IMR-90 (cell line): ENCODE results near the gene BCAS3. TPM values are rescaled to one million over a fixed set of nuclear protein-coding genes. Genes with fewer than 3 reads are reported as not detected.

Experiments
- ATAC-seq: fragments of 200-7000 bp; cut with Tn5 transposase; 2 replicates; pipeline ENCODE4 v1.9.1; 2020; ENCODE audit warnings: low read depth, mild to moderate bottlenecking, moderate library complexity
- BruUV-seq: library from RNA; stranded (reverse); fragments of 400-500 nt; replicated peaks from 2 replicates; lab custom pipeline; 2021; lab: Mats Ljungman, UMichigan
- CTCF ChIA-PET: fragments of 300-600 bp; formaldehyde crosslinking; extraction: SDS; loops from one replicate; lab custom pipeline; 2021; ENCODE audit warnings: antibody characterized with exemption; lab: Yijun Ruan, JAX
- POLR2A ChIA-PET: fragments of 300-600 bp; sonication (Branson Sonifier 250); formaldehyde crosslinking; loops from one replicate; lab custom pipeline; 2022; ENCODE audit warnings: antibody characterized with exemption; ENCODE audit not compliant: unreplicated experiment; lab: Charles Lee
- DNase-seq: peaks from one replicate; pipeline ENCODE4 v3.0.0; 2013
- H2AFZ ChIP-seq: replicated peaks from 2 replicates; pipeline ENCODE3; 2013; ENCODE audit warnings: low read length, mild to moderate bottlenecking; ENCODE audit not compliant: poor library complexity
- H2AK5ac ChIP-seq: 2 replicates; pipeline ENCODE4 v1.6.1; 2013; ENCODE audit warnings: low read depth, low read length, inconsistent platforms
- H2AK9ac ChIP-seq: replicated peaks from 2 replicates; pipeline ENCODE3; 2013; ENCODE audit warnings: mild to moderate bottlenecking, low read depth, low read length, moderate library complexity; ENCODE audit not compliant: poor library complexity
- H2BK120ac ChIP-seq: 2 replicates; pipeline ENCODE4 v1.6.1; 2013; ENCODE audit warnings: low read depth, low read length, inconsistent platforms
- H2BK15ac ChIP-seq: 3 replicates; pipeline ENCODE4 v1.6.1; 2013; ENCODE audit warnings: low read depth, low read length, inconsistent platforms
- H2BK20ac ChIP-seq: 2 replicates; pipeline ENCODE4 v1.6.1; 2013; ENCODE audit warnings: low read depth, mild to moderate bottlenecking, inconsistent platforms, low read length, moderate library complexity
- H2BK5ac ChIP-seq: 2 replicates; pipeline ENCODE4 v1.6.1; 2013; ENCODE audit warnings: mild to moderate bottlenecking, low read depth, low read length, inconsistent platforms; ENCODE audit not compliant: poor library complexity, severe bottlenecking
- H3K14ac ChIP-seq: replicated peaks from 2 replicates; pipeline ENCODE4 v1.6.1; 2013; ENCODE audit warnings: low read depth, low read length, inconsistent platforms
- H3K18ac ChIP-seq: 2 replicates; pipeline ENCODE4 v1.6.1; 2013; ENCODE audit warnings: low read depth, low read length, control low read depth
- H3K23ac ChIP-seq: 2 replicates; pipeline ENCODE4 v1.6.1; 2013; ENCODE audit warnings: low read depth, low read length, inconsistent platforms
- H3K27ac ChIP-seq: 2 replicates; pipeline ENCODE4 v1.5.1; 2013; ENCODE audit warnings: mild to moderate bottlenecking, control low read depth, low read length; ENCODE audit not compliant: insufficient read depth
- H3K27me3 ChIP-seq: 2 replicates; pipeline ENCODE4 v1.6.1; 2013; ENCODE audit warnings: low read length; ENCODE audit not compliant: control insufficient read depth, insufficient read depth
- H3K36me3 ChIP-seq: 2 replicates; pipeline ENCODE4 v1.6.1; 2013; ENCODE audit warnings: low read length, mixed read lengths; ENCODE audit not compliant: control insufficient read depth, insufficient read depth
- H3K4ac ChIP-seq: 2 replicates; pipeline ENCODE4 v1.6.1; 2013; ENCODE audit warnings: low read depth, low read length, inconsistent platforms
- H3K4me1 ChIP-seq: 2 replicates; pipeline ENCODE4 v1.6.1; 2013; ENCODE audit warnings: low read length, mixed read lengths; ENCODE audit not compliant: control insufficient read depth, insufficient read depth
- H3K4me2 ChIP-seq: 2 replicates; pipeline ENCODE4 v1.6.1; 2013; ENCODE audit warnings: low read depth, mild to moderate bottlenecking, control low read depth, low read length, moderate library complexity
- H3K4me3 ChIP-seq: 2 replicates; pipeline ENCODE4 v1.5.1; 2013; ENCODE audit warnings: low read depth, mild to moderate bottlenecking, control low read depth, low read length, moderate library complexity; ENCODE audit not compliant: insufficient read depth
- H3K56ac ChIP-seq: 2 replicates; pipeline ENCODE4 v1.6.1; 2013; ENCODE audit warnings: low read length, inconsistent platforms; ENCODE audit not compliant: insufficient read depth; ENCODE audit errors: extremely low read depth
- H3K79me1 ChIP-seq, 2 experiments: 2 replicates each; pipeline ENCODE4 v1.6.1; 2013; ENCODE audit warnings: low read length in 2 of 2, inconsistent platforms in 1 of 2, low read depth in 1 of 2
- H3K9ac ChIP-seq: 2 replicates; pipeline ENCODE4 v1.6.1; 2013; ENCODE audit warnings: low read depth, low read length, control low read depth
- H3K9me1 ChIP-seq: 2 replicates; pipeline ENCODE4 v1.6.1; 2013; ENCODE audit warnings: low read length, inconsistent platforms; ENCODE audit not compliant: insufficient read depth
- H3K9me3 ChIP-seq: 2 replicates; pipeline ENCODE4 v1.6.1; 2013; ENCODE audit warnings: low read length; ENCODE audit not compliant: control insufficient read depth, insufficient read depth
- H4K20me1 ChIP-seq: 2 replicates; pipeline ENCODE4 v1.6.1; 2013; ENCODE audit warnings: low read length, inconsistent platforms; ENCODE audit not compliant: insufficient read depth
- H4K5ac ChIP-seq: 2 replicates; pipeline ENCODE4 v1.6.1; 2013; ENCODE audit warnings: mild to moderate bottlenecking, low read depth, low read length, control low read depth
- H4K8ac ChIP-seq, 2 experiments: 2 replicates each; pipeline ENCODE4 v1.6.1; 2013; ENCODE audit warnings: low read depth in 2 of 2, low read length in 2 of 2, control low read depth in 1 of 2, inconsistent platforms in 1 of 2
- H4K91ac ChIP-seq: 2 replicates; pipeline ENCODE4 v1.6.1; 2013; ENCODE audit warnings: low read depth, low read length, inconsistent platforms; ENCODE audit not compliant: insufficient read depth
- BHLHE40 ChIP-seq: fragments of 150-350 bp; IDR thresholded peaks from 2 replicates; pipeline ENCODE4 v1.6.1; 2016; ENCODE audit warnings: mild to moderate bottlenecking, low read depth, low read length
- CEBPB ChIP-seq: IDR thresholded peaks from 2 replicates; pipeline ENCODE4 v1.6.1; 2012; ENCODE audit warnings: low read depth, low read length, improper control_type of control experiment
- CHD1 ChIP-seq: IDR thresholded peaks from 2 replicates; pipeline ENCODE4 v1.6.1; 2012; ENCODE audit warnings: low read depth, low read length, improper control_type of control experiment
- CTCF ChIP-seq: conservative IDR thresholded peaks from 2 replicates; pipeline ENCODE4 v1.5.1; 2012; ENCODE audit warnings: mild to moderate bottlenecking, low read depth, low read length, improper control_type of control experiment
- MAFK ChIP-seq: IDR thresholded peaks from 2 replicates; pipeline ENCODE4 v1.6.1; 2012; ENCODE audit warnings: low read depth, low read length, improper control_type of control experiment
- MXI1 ChIP-seq: IDR thresholded peaks from 2 replicates; pipeline ENCODE4 v1.6.1; 2012; ENCODE audit warnings: low read depth, mild to moderate bottlenecking, low read length, moderate library complexity, borderline replicate concordance
- RAD21 ChIP-seq: IDR thresholded peaks from 2 replicates; pipeline ENCODE4 v1.6.1; 2012; ENCODE audit warnings: low read length, improper control_type of control experiment
- RFX5 ChIP-seq: IDR thresholded peaks from 2 replicates; pipeline ENCODE4 v1.8.0; 2012; ENCODE audit warnings: low read depth, mild to moderate bottlenecking, low read length, moderate library complexity
- SMC3 ChIP-seq: fragments of 150-350 bp; IDR thresholded peaks from 2 replicates; pipeline ENCODE4 v1.6.1; 2016; ENCODE audit warnings: low read depth, mild to moderate bottlenecking, antibody characterized with exemption, low read length, moderate library complexity
- USF2 ChIP-seq: fragments of 150-350 bp; IDR thresholded peaks from 2 replicates; pipeline ENCODE4 v1.6.1; 2017; ENCODE audit warnings: mild to moderate bottlenecking, antibody characterized with exemption, low read length, low read depth
- WGBS, 2 experiments: methylation state at CpG; one replicate each; pipeline versions ENCODE4 v1.1.5 to v1.1.7; 2013; ENCODE audit warnings: missing lambda C conversion rate in 2 of 2; ENCODE audit not compliant: insufficient read length in 1 of 2; ENCODE audit errors: extremely low coverage in 2 of 2; 5-methylcytosine and 5-hydroxymethylcytosine counted together
- dilution Hi-C: fragments of 300-500 bp; cut with HindIII; formaldehyde crosslinking; loops from one replicate; pipeline ENCODE4 v1.14.3; 2018; ENCODE audit warnings: low sequenced_read_pairs; ENCODE audit not compliant: unreplicated experiment
- in situ Hi-C: fragments of 300-500 bp; cut with MboI; formaldehyde crosslinking; loops from 3 replicates; pipeline ENCODE4 v1.14.3; 2019; ENCODE audit warnings: low sequenced_read_pairs, inconsistent platforms, mixed read lengths
- intact Hi-C: fragments of 100-400 bp; cut with micrococcal nuclease; formaldehyde crosslinking; loops from 2 replicates; pipeline ENCODE4 v1.10.0; 2022
- polyA plus RNA-seq, 3 experiments: library from polyadenylated mRNA; depleted of rRNA; stranded (reverse); fragments of >200 nt; gene quantifications; 2 replicates each; pipeline ENCODE4 v1.2.3, GENCODE V29; 2012; ENCODE audit warnings: low replicate concordance in 1 of 3
- total RNA-seq: library from RNA; depleted of rRNA; stranded (reverse); fragments of >200 nt; gene quantifications from 2 replicates; pipeline ENCODE4 v1.2.3, GENCODE V29; 2012

The BCAS3 gene
- total and polyA plus RNA-seq, 2 of the 4 experiments (the other 2 are of a cell fraction), result 6.3 to 27.1 TPM

DNA sequence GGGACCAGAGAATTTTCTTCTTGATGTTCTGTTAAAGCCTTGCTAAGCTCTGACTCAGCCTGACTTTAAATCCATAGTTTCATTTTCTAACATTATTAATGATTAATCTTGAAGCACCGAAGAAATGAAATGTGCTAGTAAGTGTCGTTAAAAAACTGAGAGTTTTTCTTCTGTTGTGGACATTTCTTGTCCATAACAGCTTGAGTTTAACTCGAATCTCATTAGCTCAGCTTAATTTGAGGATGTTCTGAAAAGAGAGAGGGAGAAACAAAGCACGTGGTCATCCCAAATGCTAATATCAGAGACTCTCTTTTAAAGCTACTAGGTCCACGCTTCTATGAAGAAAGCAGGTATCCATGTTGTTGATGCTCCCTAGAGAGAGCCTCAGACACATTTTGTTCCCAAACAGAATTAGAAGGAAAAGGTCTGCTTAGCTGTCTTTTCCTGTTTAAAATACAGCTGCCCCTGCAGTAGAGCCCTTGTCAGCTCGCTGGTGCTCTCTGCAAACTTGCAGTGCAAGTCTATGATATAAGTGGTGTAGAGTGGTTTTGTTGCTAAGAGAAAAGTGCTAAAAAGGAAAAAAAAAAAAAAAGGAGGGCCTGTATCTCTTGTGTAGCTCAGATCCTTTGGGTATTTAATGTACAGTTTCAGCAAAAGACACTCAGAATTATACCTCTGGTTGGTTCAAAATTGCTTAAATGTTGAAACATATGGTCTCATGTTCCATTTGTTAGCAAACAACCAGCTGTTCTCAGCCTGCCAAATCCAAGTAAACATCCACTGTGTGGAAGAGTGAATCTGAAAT, 530.9 kb downstream of the BCAS3 start:
- no peak overlapping the region for H2AK9ac ChIP-seq
- TF ChIP-seq MXI1, result peak; percentile 49; the same call in 1 of the 2 replicates
- no peak for TF ChIP-seq CHD1
- no peak for TF ChIP-seq BHLHE40
- no peak for TF ChIP-seq RAD21
- no peak for TF ChIP-seq SMC3
- peak; percentile 5; the same call in 1 of the 2 replicates for TF ChIP-seq MAFK
- no peak for TF ChIP-seq CTCF
- TF ChIP-seq USF2, result peak; percentile 22; the same call in 1 of the 2 replicates
- no peak for TF ChIP-seq CEBPB
- TF ChIP-seq RFX5, result no peak
- H3K79me1 ChIP-seq, result peaks cover 3 to 16% of the 10 kb centered on the region in 2 experiments; a peak in 2 of 4 replicates
- ChIA-PET POLR2A (interaction anchor here (0.6 to 1.9 kb wide), 9 partner anchors 10 to 682 kb away, joined by 3 to 30 read pairs (median 4); partner anchors contain the start of gene APPBP2), CTCF (interaction anchor here (0.6 to 1.1 kb wide), 2 partner anchors 53 to 488 kb away, joined by 3 read pairs; no protein-coding TSS in a partner anchor)
- peak overlapping the region; percentile 65 for H3K56ac ChIP-seq
- no peaks in the 10 kb centered on the region for H3K27me3 ChIP-seq
- no peaks in the 10 kb centered on the region for H4K20me1 ChIP-seq
- H2BK5ac ChIP-seq, result peak overlapping the region; percentile 69
- peak overlapping the region; percentile 65; the same call in 1 of the 2 replicates for H3K27ac ChIP-seq
- H3K9ac ChIP-seq, result peak overlapping the region; percentile 60
- H2BK120ac ChIP-seq, result peak overlapping the region; percentile 80
- peak overlapping the region; percentile 66 for H2BK20ac ChIP-seq
- H3K9me1 ChIP-seq, result 0 out of 2 replicates have a peak, but pooled peaks cover 7% of the 10 kb centered on the region
- ATAC-seq, result peak; percentile 67
- no CpG with 5 or more reads among the region's 6 CpGs for WGBS, 2 experiments
- peak overlapping the region; percentile 3; the same call in 1 of the 2 replicates for H3K4me3 ChIP-seq
- intact Hi-C loops (loop anchor here (1.0 to 2.0 kb wide), 2 partner anchors 10 to 190 kb away; partner anchors contain the start of gene TBX2), in situ Hi-C loops (no loop called here), dilution Hi-C loops (no loop called here)
- no peak overlapping the region for H2AFZ ChIP-seq
- peak overlapping the region; percentile 52 to 74 for H4K8ac ChIP-seq
- peak overlapping the region; percentile 2; the same call in 1 of the 2 replicates for H4K5ac ChIP-seq
- H3K36me3 ChIP-seq, result no peaks in the 10 kb centered on the region
- H2BK15ac ChIP-seq, result peak overlapping the region; percentile 22; the same call in 2 of the 3 replicates
- H3K4me2 ChIP-seq, result peak overlapping the region; percentile 56
- H4K91ac ChIP-seq, result peak overlapping the region; percentile 64
- no peaks in the 10 kb centered on the region for H3K9me3 ChIP-seq
- peaks cover 13% of the 10 kb centered on the region for H3K4me1 ChIP-seq
- peak overlapping the region; percentile 16 for H2AK5ac ChIP-seq
- DNase-seq, result peak; percentile 64
- no TSS peak for BruUV-seq
- H3K14ac ChIP-seq, result peak overlapping the region; percentile 77
- peak overlapping the region; percentile 64; the same call in 1 of the 2 replicates for H3K4ac ChIP-seq
- peak overlapping the region; percentile 43; the same call in 1 of the 2 replicates for H3K23ac ChIP-seq
- H3K18ac ChIP-seq, result peak overlapping the region; percentile 16
